Gastrocnemius medialis (tissue), 4 donors: ENCODE results near the gene RIMBP2.

Experiments used
- CTCF ChIP-seq, 5 experiments: fragments of 450-650 bp in 3 of 5; fragments of 200-600 bp in 2 of 5; sonication (generic) in 2 of 5; IDR thresholded peaks in 4 of 5; conservative IDR thresholded peaks in 1 of 5; 1 replicate in 4 of 5; 2 replicates in 1 of 5; pipeline ENCODE4 v1.5.1; 2016 to 2019; ENCODE audit warnings: antibody characterized with exemption in 5 of 5, mild to moderate bottlenecking in 3 of 5, moderate library complexity in 3 of 5
- POLR2A ChIP-seq, 2 donors: fragments of 450-650 bp; IDR thresholded peaks; one replicate each; pipeline ENCODE4 v1.6.1; 2017; ENCODE audit warnings: antibody characterized with exemption in 2 of 2, mild to moderate bottlenecking in 2 of 2, moderate library complexity in 2 of 2

DNA sequence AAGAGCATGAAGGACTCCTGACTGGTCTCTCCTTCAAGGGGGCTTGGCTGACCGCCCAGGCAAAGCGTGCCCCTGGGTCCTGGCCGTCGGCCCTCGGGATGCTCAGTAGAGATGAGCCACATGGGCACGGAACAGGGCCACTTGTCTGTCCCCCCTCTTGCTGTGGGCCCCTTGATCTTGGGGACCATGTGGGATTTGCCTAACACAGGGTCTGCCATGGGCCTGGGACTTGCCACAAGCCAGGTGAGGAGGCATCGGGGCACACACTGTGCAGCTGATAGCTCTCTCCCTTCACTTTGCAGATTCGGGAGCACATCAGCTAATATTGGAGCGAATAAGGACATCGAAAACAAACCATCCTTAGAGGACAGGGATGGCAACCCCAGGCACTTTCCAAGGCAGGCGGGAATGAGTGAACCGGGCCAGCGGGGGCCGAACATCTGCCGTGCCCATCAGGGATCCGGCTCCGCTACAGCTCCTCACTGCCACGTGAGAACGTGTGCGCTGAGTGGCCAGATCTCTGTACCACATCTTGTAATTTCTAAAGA, 290.3 kb downstream of the RIMBP2 start:
- TF ChIP-seq CTCF (IDR thresholded peaks at IDR 0.05 in 4 of 5, conservative IDR thresholded peaks at IDR 0.05 in 1 of 5) (no peak), POLR2A (IDR thresholded peaks at IDR 0.05) (no peak)
